GM18951 (cell line): ENCODE results near the gene NOTCH3.

Experiments
- POLR2A ChIP-seq: IDR thresholded peaks from 4 replicates; pipeline ENCODE4 v1.6.1; 2011; ENCODE audit warnings: mild to moderate bottlenecking; ENCODE audit not compliant: insufficient read length, insufficient read depth; ENCODE audit errors: extremely low read depth
- in situ Hi-C: fragments of 300-500 bp; cut with MboI; formaldehyde crosslinking; loops from one replicate; pipeline ENCODE4 v1.12.0; 2022; ENCODE audit warnings: low sequenced_read_pairs, mixed read lengths, inconsistent platforms; ENCODE audit not compliant: unreplicated experiment

NOTCH3 gene

GRCh38 chr19:15222738-15223648 lies 22.2 kb upstream of the NOTCH3 start:
- no peak for TF ChIP-seq POLR2A
- in situ Hi-C loops: no loop called here

GRCh38 chr19:15220833-15221232 lies 20.0 kb upstream of the NOTCH3 start:
- in situ Hi-C loops: no loop called here
- TF ChIP-seq POLR2A: no peak

GRCh38 chr19:15218501-15218900 lies 17.7 kb upstream of the NOTCH3 start:
- in situ Hi-C loops: no loop called here
- TF ChIP-seq POLR2A: no peak

GRCh38 chr19:15216363-15216762 lies 15.6 kb upstream of the NOTCH3 start:
- in situ Hi-C loops: no loop called here
- no peak for TF ChIP-seq POLR2A

GRCh38 chr19:15213715-15214381 lies 13.1 kb upstream of the NOTCH3 start:
- in situ Hi-C loops: no loop called here
- no peak for TF ChIP-seq POLR2A

- in situ Hi-C loops: no loop called here
- no peak for TF ChIP-seq POLR2A
Observed at GRCh38 chr19:15212711-15213110, 11.9 kb upstream of the NOTCH3 start.

- in situ Hi-C loops: no loop called here
- TF ChIP-seq POLR2A: no peak
Observed at GRCh38 chr19:15210323-15210781, 9.6 kb upstream of the NOTCH3 start.

GRCh38 chr19:15201374-15202023 lies 704 bp upstream of the NOTCH3 start:
- in situ Hi-C loops: no loop called here
- TF ChIP-seq POLR2A: no peak

- in situ Hi-C loops: no loop called here
Observed at GRCh38 chr19:15199661-15200552, 888 bp downstream of the NOTCH3 start.

GRCh38 chr19:15198951-15199660 lies 1.7 kb downstream of the NOTCH3 start:
- in situ Hi-C loops: no loop called here
- TF ChIP-seq POLR2A: no peak

More at GRCh38 chr19:15199661-15200552, 888 bp downstream of the NOTCH3 start:
- TF ChIP-seq POLR2A: no peak

GRCh38 chr19:15197942-15198341 lies 2.9 kb downstream of the NOTCH3 start:
- no peak for TF ChIP-seq POLR2A
- in situ Hi-C loops: no loop called here

GRCh38 chr19:15197275-15197941 lies 3.4 kb downstream of the NOTCH3 start:
- TF ChIP-seq POLR2A: no peak
- in situ Hi-C loops: no loop called here
